ENCODE data around the gene LTC4S. TPM values are rescaled to one million over a fixed set of nuclear protein-coding genes. Genes with fewer than 3 reads are reported as not detected.

The LTC4S gene
- polyA plus RNA-seq, 3 donors = 0.65 to 2.1 (median 0.69) TPM

DNA sequence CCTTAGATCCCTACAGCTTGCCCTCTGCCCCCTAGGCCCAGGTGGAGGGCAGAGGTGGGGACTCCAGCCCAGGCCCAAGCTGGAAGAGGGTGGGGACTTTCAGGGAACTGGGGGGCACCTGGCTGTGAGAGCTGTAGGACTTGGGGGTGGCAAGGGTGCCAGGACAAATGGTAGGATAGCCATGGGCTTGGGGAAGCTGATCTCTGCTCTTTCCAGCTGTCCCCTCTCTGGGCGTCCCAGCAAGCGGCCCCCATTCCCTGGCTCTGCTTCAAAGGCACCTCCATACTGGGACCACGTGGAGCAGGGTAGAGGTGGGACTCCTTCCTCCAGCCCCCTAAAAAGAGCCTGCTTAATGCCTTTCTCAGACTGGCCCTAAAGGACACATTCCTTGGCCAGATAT lies 385 bp downstream of the LTC4S start:
- Mint-ChIP-seq H3K27me3 (ENCODE audit: low read depth in 3 of 3) (peaks cover 0 to 2% (median 0%) of the 10 kb centered on the region in 3 donors), H3K4me1 (peaks cover 42% of the 10 kb centered on the region), H3K36me3 (peaks cover 17 to 24% of the 10 kb centered on the region in 2 donors), H3K9me3 (peaks cover 0 to 3% (median 0%) of the 10 kb centered on the region in 7 donors), H3K4me3 (peak overlapping the region; percentile 64 to 83), H3K27ac (peak overlapping the region in 2 of 7 donors; percentile 33 to 66)
- peak in 1 of 3 donors; percentile 4 for DNase-seq
- TF ChIP-seq CTCF (IDR thresholded peaks at IDR 0.05) = no peak
- Histone ChIP-seq H3K9ac (ENCODE audit: insufficient read depth, low read length, poor library complexity, severe bottlenecking) (peak overlapping the region; percentile 46), H3K36me3 (replicated peaks in 1 of 2; ENCODE audit: control insufficient read depth in 1 of 2, insufficient read depth in 2 of 2, low read length in 2 of 2) (peaks cover 19 to 25% of the 10 kb centered on the region in 2 donors), H3K79me2 (ENCODE audit: insufficient read depth, low read length) (peaks cover 4% of the 10 kb centered on the region), H4K20me1 (ENCODE audit: insufficient read depth, low read length) (peaks cover 54% of the 10 kb centered on the region), H3K27me3 (ENCODE audit: control insufficient read depth in 2 of 2, insufficient read depth in 2 of 2, low read length in 2 of 2) (no peaks in the 10 kb centered on the region), H3K4me2 (replicated peaks; ENCODE audit: extremely low read depth, low read length, poor library complexity, severe bottlenecking) (peak overlapping the region; percentile 84), H2AFZ (ENCODE audit: insufficient read depth, low read depth, low read length, poor library complexity, severe bottlenecking) (peak overlapping the region; percentile 33), H3K9me3 (replicated peaks in 1 of 2; ENCODE audit: control insufficient read depth in 1 of 2, insufficient read depth in 1 of 2, low read length in 2 of 2) (no peaks in the 10 kb centered on the region), H3K27ac (ENCODE audit: low read depth in 1 of 2, low read length in 2 of 2) (peak overlapping the region in 1 of 2 donors; percentile 51), H3K4me1 (ENCODE audit: control insufficient read depth in 1 of 2, insufficient read depth in 2 of 2, low read length in 2 of 2) (peaks cover 52 to 55% of the 10 kb centered on the region in 2 donors), H3K4me3 (replicated peaks in 1 of 3; ENCODE audit: low read depth in 2 of 3, low read length in 3 of 3) (peak overlapping the region in 1 of 3 experiments; percentile 63)
- intact Hi-C loops (cut with micrococcal nuclease) = loop anchor here in 1 of 2 donors (10.0 kb wide), 1 partner anchor 59 kb away; the partner anchor contains the start of gene MAML1
- WGBS (ENCODE audit: insufficient coverage) = no CpG with 5 or more reads among the region's 3 CpGs

DNA sequence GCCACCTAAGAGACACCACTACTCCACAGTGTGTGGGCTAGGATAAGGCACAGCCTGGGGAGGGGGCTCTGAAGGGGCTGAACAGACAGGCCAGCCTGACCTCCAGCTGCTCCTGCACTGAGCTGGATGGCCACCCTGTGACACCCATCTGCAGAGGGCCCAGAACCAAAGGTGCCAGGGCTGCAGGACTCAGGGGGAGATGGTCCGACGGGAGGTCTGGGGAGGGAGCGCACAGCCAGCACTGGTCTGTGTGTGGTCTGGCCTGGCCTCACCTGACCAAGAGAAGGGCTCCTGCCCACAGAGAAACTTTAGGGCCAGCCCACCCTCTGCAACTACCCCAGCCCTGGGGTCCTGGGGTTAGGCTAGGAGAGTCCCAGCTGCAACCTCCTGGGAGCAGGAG lies 789 bp downstream of the LTC4S start:
- Mint-ChIP-seq H3K27me3 (ENCODE audit: low read depth in 3 of 3) (peaks cover 0 to 2% (median 0%) of the 10 kb centered on the region in 3 donors), H3K4me3 (peak overlapping the region in 1 of 2 donors; percentile 21), H3K4me1 (peaks cover 42% of the 10 kb centered on the region), H3K36me3 (peaks cover 21 to 26% of the 10 kb centered on the region in 2 donors), H3K9me3 (no peaks in the 10 kb centered on the region), H3K27ac (peak overlapping the region in 1 of 7 donors; percentile 66)
- Histone ChIP-seq H3K9me3 (replicated peaks in 1 of 2; ENCODE audit: control insufficient read depth in 1 of 2, insufficient read depth in 1 of 2, low read length in 2 of 2) (no peaks in the 10 kb centered on the region), H4K20me1 (ENCODE audit: insufficient read depth, low read length) (peaks cover 58% of the 10 kb centered on the region), H3K4me1 (ENCODE audit: control insufficient read depth in 1 of 2, insufficient read depth in 2 of 2, low read length in 2 of 2) (peaks cover 52 to 55% of the 10 kb centered on the region in 2 donors), H3K4me2 (replicated peaks; ENCODE audit: extremely low read depth, low read length, poor library complexity, severe bottlenecking) (peak overlapping the region; percentile 84), H3K4me3 (replicated peaks in 1 of 3; ENCODE audit: low read depth in 2 of 3, low read length in 3 of 3) (peak overlapping the region in 1 of 3 experiments; percentile 74), H2AFZ (ENCODE audit: insufficient read depth, low read depth, low read length, poor library complexity, severe bottlenecking) (no peak overlapping the region), H3K36me3 (replicated peaks in 1 of 2; ENCODE audit: control insufficient read depth in 1 of 2, insufficient read depth in 2 of 2, low read length in 2 of 2) (peaks cover 23 to 29% of the 10 kb centered on the region in 2 donors), H3K9ac (ENCODE audit: insufficient read depth, low read length, poor library complexity, severe bottlenecking) (no peak overlapping the region), H3K27ac (ENCODE audit: low read depth in 1 of 2, low read length in 2 of 2) (no peak overlapping the region), H3K79me2 (ENCODE audit: insufficient read depth, low read length) (peaks cover 4% of the 10 kb centered on the region), H3K27me3 (ENCODE audit: control insufficient read depth in 2 of 2, insufficient read depth in 2 of 2, low read length in 2 of 2) (no peaks in the 10 kb centered on the region)
- WGBS (ENCODE audit: insufficient coverage) = no CpG with 5 or more reads among the region's 3 CpGs
- no peak for TF ChIP-seq CTCF (IDR thresholded peaks at IDR 0.05)
- DNase-seq = peak in 1 of 3 donors; percentile 4
- intact Hi-C loops (cut with micrococcal nuclease) = loop anchor here in 1 of 2 donors (10.0 kb wide), 1 partner anchor 60 kb away; the partner anchor contains the start of gene MAML1
